Activated CD8-positive, alpha-beta memory T cell treated with anti-CD3 and anti-CD28 coated beads for 24 hours (primary cell): ENCODE data around the gene DGKH.

ENCODE experiments used
- DNase-seq: peaks from one replicate; pipeline ENCODE4 v3.0.0-alpha.2; 2020

DGKH gene

DNA sequence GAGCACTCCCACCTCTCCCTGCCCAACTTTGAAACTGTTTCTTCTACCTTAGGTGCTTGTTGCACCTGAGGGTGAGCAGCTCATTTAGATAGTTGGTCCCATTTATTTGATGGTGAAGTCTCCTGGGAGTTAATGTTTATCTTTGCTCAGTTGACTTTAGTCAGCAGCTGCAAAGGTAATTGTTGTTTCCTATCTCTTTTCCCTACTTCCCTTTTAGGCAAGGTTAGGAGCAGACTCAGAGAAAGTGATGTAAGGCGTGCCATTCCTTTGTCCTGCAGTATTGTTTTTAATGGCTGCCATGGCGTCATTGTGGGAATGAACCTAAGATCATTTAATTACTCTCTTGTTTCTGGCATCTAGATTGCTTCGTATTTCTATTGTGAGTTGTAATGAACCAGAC is 235.1 kb downstream of the DGKH start:
- DNase-seq = no peak

DNA sequence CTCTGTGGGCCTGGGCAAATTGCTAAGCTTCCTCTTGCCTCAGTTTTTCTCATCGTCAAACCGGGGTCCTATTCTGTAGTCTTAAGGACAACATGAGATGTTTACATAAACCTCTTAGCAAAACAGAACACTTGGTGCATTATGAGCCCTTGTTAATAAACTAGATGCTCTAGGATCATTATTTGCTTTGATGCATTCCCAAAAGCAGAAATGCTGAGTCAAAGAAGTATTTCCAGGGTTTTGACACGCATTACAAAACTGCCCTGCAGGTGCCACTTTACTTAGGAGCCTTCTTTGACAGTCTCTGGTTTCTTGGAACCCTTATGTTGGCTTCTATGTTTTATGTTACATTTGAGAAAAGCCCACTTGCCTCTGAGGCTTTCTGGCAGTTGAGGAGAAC is 235.6 kb downstream of the DGKH start:
- no peak for DNase-seq
